AG08396 (cell line): Measurements from ENCODE around the gene ABLIM3.

ENCODE experiments used
- DNase-seq: peaks from one replicate; pipeline ENCODE4 v3.0.0; 2012; ENCODE audit warnings: low spot score, mixed read lengths

The ABLIM3 gene

DNA sequence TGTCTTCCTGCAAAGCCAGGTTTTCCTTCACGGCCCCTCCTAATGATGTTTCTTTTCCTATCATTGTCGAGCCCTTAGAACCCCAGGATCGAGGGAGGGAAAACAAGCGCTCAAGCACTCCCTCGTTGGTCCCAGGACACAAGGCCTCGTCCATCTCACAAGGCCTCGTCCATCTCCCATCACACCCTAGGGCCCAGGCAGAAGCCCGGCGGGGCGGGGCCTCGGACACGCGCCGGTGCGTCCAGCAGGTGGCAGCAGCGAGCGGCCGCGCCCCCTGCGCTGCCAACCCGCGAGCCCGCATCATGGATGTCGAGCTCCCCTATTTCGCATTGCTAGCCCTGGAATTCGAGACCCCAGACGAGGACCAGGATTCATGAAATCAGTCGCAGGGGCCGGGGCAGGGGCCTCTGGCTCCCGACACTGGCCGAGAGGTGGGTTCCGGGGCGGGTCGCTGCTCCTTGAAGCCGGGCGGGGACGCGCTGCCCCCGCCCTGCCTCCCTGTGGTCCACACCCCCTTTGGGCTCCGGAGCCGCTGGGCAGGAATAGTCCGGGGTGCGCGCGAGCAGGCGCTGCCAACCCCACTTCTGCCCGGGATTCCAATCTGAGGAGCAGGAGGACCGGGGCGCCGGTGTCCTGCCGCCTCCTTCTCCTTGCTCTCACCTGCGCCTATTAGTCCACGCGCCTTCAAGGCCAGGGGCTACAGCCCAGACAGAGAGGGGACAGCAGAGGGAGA lies at the start of gene ABLIM3:
TSS of gene ABLIM3 (plus strand) at position 270 of the 733 bp plus-strand sequence. CDS start 603 bp downstream, outside the sequence.
- DNase-seq = peak; percentile 89

DNA sequence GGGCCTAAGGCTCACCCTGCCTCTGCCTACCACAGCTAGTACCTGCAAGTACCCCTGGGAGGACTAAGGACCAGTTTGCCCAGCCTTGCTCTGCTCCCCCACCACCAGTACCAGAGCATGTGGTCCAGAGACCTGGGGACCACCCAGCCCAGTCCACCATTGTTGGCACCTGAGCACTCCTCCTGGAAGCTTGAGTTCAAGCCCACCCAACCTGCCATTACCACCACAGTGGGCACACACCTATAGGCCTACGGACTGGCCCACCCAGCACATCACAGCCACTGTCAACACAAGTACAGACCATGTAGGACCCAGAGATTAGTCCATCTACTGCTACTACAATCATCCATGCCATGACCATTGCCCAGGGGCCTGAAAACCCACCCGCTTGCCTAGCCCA lies 47.7 kb upstream of the ABLIM3 start:
- DNase-seq = no peak

DNA sequence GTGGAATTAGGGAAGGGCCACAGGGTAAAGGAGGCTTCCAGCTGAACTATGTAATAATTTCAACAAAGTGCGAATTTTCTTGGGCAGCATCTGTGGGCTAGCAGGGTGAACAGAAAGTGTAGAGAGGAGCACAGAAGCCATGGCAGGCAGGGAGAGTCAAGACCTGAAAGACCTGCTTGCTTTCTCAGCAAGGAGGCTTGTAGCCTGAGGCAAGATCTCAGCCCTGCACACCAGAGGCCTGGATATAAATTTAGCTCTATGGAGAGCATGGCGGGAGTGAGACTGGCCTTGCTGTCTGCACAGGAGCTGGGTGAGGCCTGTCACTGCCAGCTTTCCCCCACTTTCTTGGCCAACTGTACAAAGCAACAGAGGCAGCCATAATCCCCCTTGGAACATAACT lies 46.3 kb upstream of the ABLIM3 start:
- DNase-seq = no peak

- no peak for DNase-seq
Measured at GRCh38 chr5:149099920-149100319, 41.4 kb upstream of the ABLIM3 start.

GRCh38 chr5:149100331-149100730 lies 41.0 kb upstream of the ABLIM3 start:
- DNase-seq = no peak

DNA sequence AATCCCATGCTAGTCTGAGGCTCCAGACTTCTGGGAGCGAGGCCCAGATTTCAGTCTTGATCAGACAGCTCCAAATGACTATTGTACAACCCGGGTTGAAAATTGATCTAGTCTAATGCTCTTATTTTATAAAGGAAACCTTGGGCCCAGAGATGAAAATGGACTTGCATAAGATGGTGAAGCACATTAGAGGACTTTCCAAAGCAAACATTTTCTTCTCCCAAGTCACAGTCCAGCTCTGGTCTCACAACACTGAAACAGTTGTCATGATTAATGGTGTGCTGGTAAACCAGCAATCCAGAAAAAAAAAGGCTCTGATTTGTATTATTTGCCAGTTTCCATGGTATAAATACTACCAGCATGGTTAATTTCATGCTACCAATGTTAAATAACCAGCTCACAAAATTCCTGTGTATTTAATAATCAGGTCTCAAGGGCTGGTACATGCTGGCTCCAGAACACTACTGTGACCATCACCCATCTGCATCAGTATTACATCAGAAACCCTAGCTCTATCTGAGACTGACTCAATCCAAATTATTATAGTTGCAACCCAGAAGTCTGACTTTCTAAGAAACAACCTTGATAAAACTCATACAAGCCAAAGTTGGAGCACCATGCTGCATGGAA lies 32.5 kb upstream of the ABLIM3 start:
- no peak for DNase-seq

- no peak for DNase-seq
Measured at GRCh38 chr5:149110406-149110805, 30.9 kb upstream of the ABLIM3 start.

DNA sequence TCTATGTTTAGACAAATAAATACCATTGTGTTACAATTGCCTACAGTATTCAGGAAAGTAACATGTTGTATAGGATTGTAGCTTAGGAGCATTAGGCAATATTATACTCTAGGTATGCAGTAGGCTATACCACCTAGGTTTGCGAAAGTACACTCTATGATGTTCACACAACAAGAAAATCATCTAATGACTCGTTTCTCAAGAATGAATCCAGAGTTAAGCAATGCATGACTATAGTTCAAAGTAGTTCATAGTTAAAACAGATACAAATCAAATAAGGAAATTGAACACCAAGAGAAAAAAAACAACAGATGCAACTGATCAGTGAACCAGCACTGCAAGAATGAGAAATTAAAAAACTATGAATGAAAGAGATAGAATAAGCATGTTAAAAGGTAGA lies 27.6 kb upstream of the ABLIM3 start:
- no peak for DNase-seq

DNA sequence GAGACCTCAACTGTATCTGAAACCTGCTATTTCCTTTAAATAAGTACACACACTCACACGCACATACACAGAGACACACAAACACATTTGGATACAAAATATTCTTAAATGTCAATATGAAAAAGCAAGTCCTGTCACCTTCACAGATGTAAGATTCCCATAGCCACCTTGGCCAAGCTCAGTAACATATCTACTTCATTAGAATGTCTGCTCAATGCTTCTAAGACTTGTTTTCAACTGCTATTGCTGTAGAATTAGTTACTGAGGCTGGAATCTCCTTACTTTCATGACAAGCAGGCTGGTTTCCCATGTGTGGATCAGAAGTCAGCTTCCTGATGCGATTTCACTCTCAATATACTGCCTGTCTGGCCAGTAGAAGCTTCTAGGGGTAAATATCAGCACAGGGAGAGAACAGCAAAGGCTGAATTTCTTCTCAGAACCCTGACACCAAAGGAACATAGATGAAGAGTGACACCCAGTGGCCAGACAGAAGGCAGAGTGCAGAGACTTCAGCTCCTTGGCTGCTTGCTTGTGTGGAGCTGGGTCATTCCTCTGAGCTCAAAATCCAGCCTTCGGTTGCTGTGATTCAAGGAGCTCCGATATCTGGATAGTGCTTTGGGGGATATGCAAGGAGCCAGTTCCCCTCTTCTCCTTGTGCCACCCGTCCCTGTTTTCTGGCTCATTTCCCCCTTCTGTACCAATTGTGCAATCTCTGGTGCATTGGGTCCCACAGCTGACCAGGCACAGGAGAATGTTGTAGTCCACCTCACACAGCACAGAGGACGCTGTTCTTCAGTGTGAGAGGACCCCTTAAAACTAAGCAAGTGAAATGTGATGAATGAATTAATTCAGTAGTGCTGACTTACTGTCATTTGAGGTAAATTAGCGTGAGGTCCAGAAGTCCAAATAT lies 26.6 kb upstream of the ABLIM3 start:
- peak; percentile 68 for DNase-seq

DNA sequence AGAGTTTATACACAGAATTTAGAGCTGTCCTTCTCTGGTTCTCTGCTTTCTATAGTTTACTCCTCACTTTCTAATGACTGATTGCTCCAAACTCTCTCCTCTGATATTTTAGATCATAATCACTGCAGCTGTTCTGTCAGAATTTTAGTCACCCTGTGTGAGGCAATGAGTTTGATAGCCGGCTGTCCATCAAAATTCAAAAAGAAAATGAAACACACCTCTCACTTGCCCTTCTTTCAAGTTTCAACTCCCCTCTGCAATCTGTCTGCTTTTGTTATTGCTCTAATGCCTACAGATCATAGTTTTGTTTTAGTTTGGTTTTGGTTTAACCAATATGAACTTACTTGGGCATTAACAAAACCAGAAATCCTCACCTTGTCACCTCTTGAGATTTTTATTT lies 23.3 kb upstream of the ABLIM3 start:
- DNase-seq = no peak

DNA sequence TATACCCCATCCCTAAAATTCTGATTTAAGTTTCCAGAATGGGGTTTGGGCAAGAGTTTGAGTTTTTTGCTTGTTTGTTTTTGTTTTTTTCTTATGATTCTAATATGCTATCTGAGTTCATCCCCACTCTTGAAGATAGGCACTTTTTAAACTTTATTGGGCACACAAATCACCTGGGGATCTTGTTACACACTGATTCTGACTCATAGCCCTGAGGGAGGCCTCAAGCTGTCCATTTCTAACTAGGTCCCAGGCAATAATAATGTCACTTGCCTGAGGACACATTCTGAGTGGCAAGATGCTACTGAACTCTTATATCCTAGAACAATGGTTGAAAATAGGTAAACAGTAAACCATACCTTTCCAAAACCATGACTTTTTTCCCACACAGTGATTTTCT lies 22.8 kb upstream of the ABLIM3 start:
- DNase-seq = no peak

GRCh38 chr5:149121145-149121544 lies 20.1 kb upstream of the ABLIM3 start:
- no peak for DNase-seq

DNA sequence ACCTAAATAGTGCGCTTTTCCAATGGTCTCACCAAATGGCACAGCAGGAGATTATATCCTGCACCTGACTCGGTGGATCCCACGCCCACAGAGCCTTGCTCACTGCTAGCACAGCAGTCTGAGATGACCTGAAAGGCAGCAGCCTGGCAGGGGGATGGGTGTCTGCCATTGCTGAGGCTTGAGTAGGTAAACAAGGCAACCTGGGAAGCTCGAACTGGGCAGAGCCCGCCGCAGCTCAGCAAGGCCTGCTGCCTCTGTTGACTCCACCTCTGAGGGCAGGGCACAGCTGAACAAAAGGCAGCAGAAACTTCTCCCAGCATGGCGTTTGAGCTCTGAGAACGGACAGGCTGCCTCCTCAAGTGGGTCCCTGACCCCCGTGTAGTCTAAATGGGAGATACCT lies 18.1 kb upstream of the ABLIM3 start:
- no peak for DNase-seq

- no peak for DNase-seq
Measured at GRCh38 chr5:149125386-149125891, 15.9 kb upstream of the ABLIM3 start.

GRCh38 chr5:149126906-149127305 lies 14.4 kb upstream of the ABLIM3 start:
- no peak for DNase-seq

GRCh38 chr5:149127394-149127955 lies 13.8 kb upstream of the ABLIM3 start:
- DNase-seq = no peak

- peak; percentile 67 for DNase-seq
Measured at GRCh38 chr5:149128023-149128875, 13.0 kb upstream of the ABLIM3 start.

- DNase-seq = no peak
Measured at GRCh38 chr5:149129181-149129580, 12.1 kb upstream of the ABLIM3 start.

- DNase-seq = no peak
Measured at GRCh38 chr5:149130121-149130914, 11.0 kb upstream of the ABLIM3 start.

- DNase-seq = no peak
Measured at GRCh38 chr5:149132474-149132873, 8.8 kb upstream of the ABLIM3 start.
